Measurements from ENCODE around the gene PAX4.

DNA sequence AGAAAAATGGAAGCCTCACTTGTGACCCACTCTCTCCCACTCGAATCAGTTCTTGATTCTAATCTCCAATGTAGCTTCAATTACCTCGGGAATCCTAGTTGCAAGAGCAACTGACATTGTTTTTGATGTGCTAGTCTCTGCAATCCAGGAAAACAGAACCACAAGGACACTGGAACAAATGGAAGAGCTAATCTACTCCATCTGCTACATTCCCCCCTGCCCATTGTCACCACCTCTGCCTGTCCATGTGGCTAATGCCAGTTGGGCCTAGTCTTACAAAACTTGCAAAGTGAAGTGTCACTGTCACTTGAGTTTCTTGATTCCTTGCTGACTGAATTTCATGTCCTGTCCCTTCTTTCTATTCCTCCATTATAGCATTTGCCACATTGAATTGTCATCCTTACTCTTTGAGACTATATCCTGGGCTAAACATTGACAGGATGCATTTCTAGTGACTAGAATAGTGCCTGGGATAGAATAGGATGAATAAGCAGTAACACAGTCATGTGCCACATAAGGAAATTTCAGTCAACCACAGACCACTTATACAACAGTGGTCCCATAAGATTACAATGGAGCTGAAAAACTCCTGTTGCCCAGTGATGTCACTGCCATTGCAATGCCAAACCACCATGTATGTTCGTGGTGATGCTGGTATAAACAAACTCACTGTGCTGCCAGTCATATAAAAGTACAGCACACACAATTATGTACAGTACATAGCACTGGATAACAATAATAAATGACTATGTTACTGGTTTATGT, 46.0 kb downstream of the PAX4 start:
- TF ChIP-seq, protein P1, sequence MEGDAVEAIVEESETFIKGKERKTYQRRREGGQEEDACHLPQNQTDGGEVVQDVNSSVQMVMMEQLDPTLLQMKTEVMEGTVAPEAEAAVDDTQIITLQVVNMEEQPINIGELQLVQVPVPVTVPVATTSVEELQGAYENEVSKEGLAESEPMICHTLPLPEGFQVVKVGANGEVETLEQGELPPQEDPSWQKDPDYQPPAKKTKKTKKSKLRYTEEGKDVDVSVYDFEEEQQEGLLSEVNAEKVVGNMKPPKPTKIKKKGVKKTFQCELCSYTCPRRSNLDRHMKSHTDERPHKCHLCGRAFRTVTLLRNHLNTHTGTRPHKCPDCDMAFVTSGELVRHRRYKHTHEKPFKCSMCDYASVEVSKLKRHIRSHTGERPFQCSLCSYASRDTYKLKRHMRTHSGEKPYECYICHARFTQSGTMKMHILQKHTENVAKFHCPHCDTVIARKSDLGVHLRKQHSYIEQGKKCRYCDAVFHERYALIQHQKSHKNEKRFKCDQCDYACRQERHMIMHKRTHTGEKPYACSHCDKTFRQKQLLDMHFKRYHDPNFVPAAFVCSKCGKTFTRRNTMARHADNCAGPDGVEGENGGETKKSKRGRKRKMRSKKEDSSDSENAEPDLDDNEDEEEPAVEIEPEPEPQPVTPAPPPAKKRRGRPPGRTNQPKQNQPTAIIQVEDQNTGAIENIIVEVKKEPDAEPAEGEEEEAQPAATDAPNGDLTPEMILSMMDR (IDR thresholded peaks at IDR 0.05), result no peak
- TF ChIP-seq POLR2A (IDR thresholded peaks at IDR 0.05) (no peak), EP300 (IDR thresholded peaks at IDR 0.05) (no peak)
